ENCODE data around the gene KCNF1.

- TF ChIP-seq CTCF (IDR thresholded peaks at IDR 0.05 in 2 of 3, conservative IDR thresholded peaks at IDR 0.05 in 1 of 3; ENCODE audit: borderline replicate concordance in 1 of 3, insufficient read depth in 1 of 3, low read depth in 2 of 3, low read length in 2 of 3): no peak
- TF ChIP-seq SRF (IDR thresholded peaks at IDR 0.05; ENCODE audit: low read depth): no peak
- TF ChIP-seq SP1 (IDR thresholded peaks at IDR 0.05; ENCODE audit: low read depth): peak; percentile 67
- TF ChIP-seq POLR2A (IDR thresholded peaks at IDR 0.05; ENCODE audit: borderline replicate concordance, extremely low read depth, insufficient read depth, insufficient read length): no peak
Measured at GRCh38 chr2:10931710-10932255, 20.0 kb downstream of the KCNF1 start.

Measured in HCT116 (cell line).